ENCODE results near the gene NELFCD. TPM values are rescaled to one million over a fixed set of nuclear protein-coding genes. Genes with fewer than 3 reads are reported as not detected.

Gene NELFCD
- polyA plus RNA-seq, 1 experiment = 79.6 TPM

- ChIA-PET CTCF (interaction anchor here (1.4 kb wide), 1 partner anchor 10 kb away, joined by 6 read pairs; the partner anchor contains the start of gene ATP5F1E), POLR2A (no interaction called here)
- Histone ChIP-seq H3K4me3 (ENCODE audit: low read depth, low read length) (peak within 1 kb of the TSS; percentile 94), H3K36me3 (ENCODE audit: control insufficient read depth, insufficient read depth, low read length) (peaks cover 6% of the 10 kb centered on the region), H3K27me3 (ENCODE audit: control insufficient read depth, insufficient read depth, low read length) (no peaks in the 10 kb centered on the region)
- no peak for TF ChIP-seq CTCF (IDR thresholded peaks at IDR 0.05; ENCODE audit: insufficient read depth, low read depth, low read length)
- DNase-seq (ENCODE audit: low read depth) = no peak
These were observed 61.2 kb downstream of the NELFCD start, which contains the start of gene PRELID3B for GRCh38 chr20:59042151-59042795. TSS of gene PRELID3B (minus strand) at chr20:59042786. CDS start at chr20:59042730, 56 bp downstream.

- POLR2A ChIA-PET = no interaction called here
- H3K36me3 ChIP-seq (ENCODE audit: control insufficient read depth, insufficient read depth, low read length) = peaks cover under 1% of the 10 kb centered on the region; the same call in 1 of the 2 replicates
- CTCF ChIA-PET = no interaction called here
- H3K27me3 ChIP-seq (ENCODE audit: control insufficient read depth, insufficient read depth, low read length) = no peaks in the 10 kb centered on the region
- no peak for DNase-seq (ENCODE audit: low read depth)
- peak overlapping the region; percentile 94 for H3K4me3 ChIP-seq (ENCODE audit: low read depth, low read length)
- no peak for TF ChIP-seq CTCF (IDR thresholded peaks at IDR 0.05; ENCODE audit: insufficient read depth, low read depth, low read length)
These were observed 62.0 kb downstream of the NELFCD start for GRCh38 chr20:59042796-59043631.

- CTCF ChIA-PET = interaction anchor here (0.6 to 1.0 kb wide), 2 partner anchors 11 to 14 kb away, joined by 3 read pairs; partner anchors contain the start of gene ATP5F1E
- no peaks in the 10 kb centered on the region for H3K36me3 ChIP-seq (ENCODE audit: control insufficient read depth, insufficient read depth, low read length)
- no peak for TF ChIP-seq CTCF (IDR thresholded peaks at IDR 0.05; ENCODE audit: insufficient read depth, low read depth, low read length)
- no peaks in the 10 kb centered on the region for H3K27me3 ChIP-seq (ENCODE audit: control insufficient read depth, insufficient read depth, low read length)
- DNase-seq (ENCODE audit: low read depth) = no peak
- H3K4me3 ChIP-seq (ENCODE audit: low read depth, low read length) = no peak overlapping the region
- POLR2A ChIA-PET = no interaction called here
These were observed 62.6 kb downstream of the NELFCD start for GRCh38 chr20:59043698-59044097.

GRCh38 chr20:59044295-59044694, 63.2 kb downstream of the NELFCD start:
- ChIA-PET CTCF (interaction anchor here (1.0 kb wide), 1 partner anchor 12 kb away, joined by 3 read pairs; the partner anchor contains the start of gene ATP5F1E), POLR2A (no interaction called here)
- no peaks in the 10 kb centered on the region for H3K27me3 ChIP-seq (ENCODE audit: control insufficient read depth, insufficient read depth, low read length)
- no peaks in the 10 kb centered on the region for H3K36me3 ChIP-seq (ENCODE audit: control insufficient read depth, insufficient read depth, low read length)
- no peak overlapping the region for H3K4me3 ChIP-seq (ENCODE audit: low read depth, low read length)
- DNase-seq (ENCODE audit: low read depth) = no peak
- TF ChIP-seq CTCF (IDR thresholded peaks at IDR 0.05; ENCODE audit: insufficient read depth, low read depth, low read length) = no peak

Other genes with a start within 250 kb of the NELFCD start
- gene GNAS-AS1, start 130.4 kb upstream of the NELFCD start, polyA plus RNA-seq (2011; rRNA removed) = 0.42 and 0.45 TPM in 2 replicates
- gene GNAS, start 128.5 kb upstream of the NELFCD start, polyA plus RNA-seq (2011; rRNA removed) = 1,063 and 1,537 TPM in 2 replicates
- gene CTSZ, start 26.0 kb downstream of the NELFCD start, polyA plus RNA-seq (2011; rRNA removed) = 231 and 288 TPM in 2 replicates
- 0.01 TPM in 1 of 2 replicates, not detected in the other for gene TUBB1, start 38.2 kb downstream of the NELFCD start, polyA plus RNA-seq (2011; rRNA removed)
- 54.5 and 75.1 TPM in 2 replicates for gene ATP5F1E, start 51.1 kb downstream of the NELFCD start, polyA plus RNA-seq (2011; rRNA removed)
- gene PRELID3B, start 61.5 kb downstream of the NELFCD start, polyA plus RNA-seq (2011; rRNA removed) = 76.0 and 85.4 TPM in 2 replicates
- gene ZNF831, start 182.6 kb downstream of the NELFCD start, polyA plus RNA-seq (2011; rRNA removed) = not detected in 2 replicates

All from BJ (cell line).